Vagina (tissue), 2 donors: Measurements from ENCODE around the gene SERPINA5. TPM values are rescaled to one million over a fixed set of nuclear protein-coding genes. Genes with fewer than 3 reads are reported as not detected.

ENCODE experiments used
- DNase-seq, 2 donors: peaks; one replicate each; pipeline ENCODE4 v3.0.0-alpha.2; 2017; ENCODE audit errors: extremely low spot score in 2 of 2
- H3K27ac ChIP-seq: fragments of 200-600 bp; sonication (generic); one replicate; pipeline ENCODE4 v1.5.1; 2019
- H3K27me3 ChIP-seq: fragments of 200-600 bp; sonication (generic); one replicate; pipeline ENCODE4 v1.5.1; 2019
- H3K36me3 ChIP-seq, 2 donors: fragments of 200-600 bp; sonication (generic); one replicate each; pipeline ENCODE4 v1.5.1; 2017 to 2019
- H3K4me1 ChIP-seq: fragments of 200-600 bp; sonication (generic); one replicate; pipeline ENCODE4 v1.5.1; 2019
- H3K4me3 ChIP-seq, 2 donors: fragments of 200-600 bp; sonication (generic); 1 replicate in 1 of 2; 2 replicates in 1 of 2; pipeline ENCODE4 v1.5.1; 2016 to 2019
- H3K9me3 ChIP-seq: fragments of 200-600 bp; sonication (generic); one replicate; pipeline ENCODE4 v1.5.1; 2019
- POLR2A ChIP-seq, 2 donors: fragments of 450-650 bp; IDR thresholded peaks; one replicate each; pipeline ENCODE4 v1.6.1; 2017; ENCODE audit warnings: antibody characterized with exemption in 2 of 2, mild to moderate bottlenecking in 2 of 2, moderate library complexity in 2 of 2
- POLR2AphosphoS5 ChIP-seq, 2 donors: sonication (generic); formaldehyde crosslinking; IDR thresholded peaks; one replicate each; pipeline ENCODE4 v1.9.0; 2017; ENCODE audit warnings: antibody characterized with exemption in 2 of 2, mild to moderate bottlenecking in 2 of 2, low read depth in 1 of 2; ENCODE audit not compliant: insufficient read depth in 1 of 2
- intact Hi-C: fragments of 100-400 bp; cut with DNase I; formaldehyde crosslinking; loops from one replicate; pipeline ENCODE4 v1.15.1; 2023
- total RNA-seq: library from RNA; depleted of rRNA; stranded (reverse); fragments of >200 nt; gene quantifications from one replicate; pipeline ENCODE4 v1.2.3, GENCODE V29; 2016
- TF ChIP-seq, protein P1 (sequence below), 3 experiments: fragments of 450-650 bp in 2 of 3; fragments of 200-600 bp in 1 of 3; sonication (generic) in 1 of 3; IDR thresholded peaks; one replicate each; pipeline ENCODE4 v1.5.1; 2017 to 2019; ENCODE audit warnings: antibody characterized with exemption in 3 of 3, mild to moderate bottlenecking in 2 of 3, moderate library complexity in 2 of 3

The SERPINA5 gene
- total RNA-seq, 1 donor from 2014 or later, result 3.7 TPM

GRCh38 chr14:94538070-94538740, 43.0 kb upstream of the SERPINA5 start:
- H3K27ac ChIP-seq, result no peak overlapping the region
- peak; percentile 67 to 88 for DNase-seq
- H3K4me1 ChIP-seq, result peaks cover 14% of the 10 kb centered on the region
- no peaks in the 10 kb centered on the region for H3K27me3 ChIP-seq
- H3K4me3 ChIP-seq, result no peak overlapping the region
- TF ChIP-seq POLR2A (IDR thresholded peaks at IDR 0.05), result no peak
- no peak for TF ChIP-seq POLR2AphosphoS5 (IDR thresholded peaks at IDR 0.05; ENCODE audit: insufficient read depth in 1 of 2, low read depth in 1 of 2)
- TF ChIP-seq, protein P1, sequence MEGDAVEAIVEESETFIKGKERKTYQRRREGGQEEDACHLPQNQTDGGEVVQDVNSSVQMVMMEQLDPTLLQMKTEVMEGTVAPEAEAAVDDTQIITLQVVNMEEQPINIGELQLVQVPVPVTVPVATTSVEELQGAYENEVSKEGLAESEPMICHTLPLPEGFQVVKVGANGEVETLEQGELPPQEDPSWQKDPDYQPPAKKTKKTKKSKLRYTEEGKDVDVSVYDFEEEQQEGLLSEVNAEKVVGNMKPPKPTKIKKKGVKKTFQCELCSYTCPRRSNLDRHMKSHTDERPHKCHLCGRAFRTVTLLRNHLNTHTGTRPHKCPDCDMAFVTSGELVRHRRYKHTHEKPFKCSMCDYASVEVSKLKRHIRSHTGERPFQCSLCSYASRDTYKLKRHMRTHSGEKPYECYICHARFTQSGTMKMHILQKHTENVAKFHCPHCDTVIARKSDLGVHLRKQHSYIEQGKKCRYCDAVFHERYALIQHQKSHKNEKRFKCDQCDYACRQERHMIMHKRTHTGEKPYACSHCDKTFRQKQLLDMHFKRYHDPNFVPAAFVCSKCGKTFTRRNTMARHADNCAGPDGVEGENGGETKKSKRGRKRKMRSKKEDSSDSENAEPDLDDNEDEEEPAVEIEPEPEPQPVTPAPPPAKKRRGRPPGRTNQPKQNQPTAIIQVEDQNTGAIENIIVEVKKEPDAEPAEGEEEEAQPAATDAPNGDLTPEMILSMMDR (IDR thresholded peaks at IDR 0.05), result no peak
- intact Hi-C loops, result no loop called here
- no peaks in the 10 kb centered on the region for H3K36me3 ChIP-seq
- no peaks in the 10 kb centered on the region for H3K9me3 ChIP-seq

DNA sequence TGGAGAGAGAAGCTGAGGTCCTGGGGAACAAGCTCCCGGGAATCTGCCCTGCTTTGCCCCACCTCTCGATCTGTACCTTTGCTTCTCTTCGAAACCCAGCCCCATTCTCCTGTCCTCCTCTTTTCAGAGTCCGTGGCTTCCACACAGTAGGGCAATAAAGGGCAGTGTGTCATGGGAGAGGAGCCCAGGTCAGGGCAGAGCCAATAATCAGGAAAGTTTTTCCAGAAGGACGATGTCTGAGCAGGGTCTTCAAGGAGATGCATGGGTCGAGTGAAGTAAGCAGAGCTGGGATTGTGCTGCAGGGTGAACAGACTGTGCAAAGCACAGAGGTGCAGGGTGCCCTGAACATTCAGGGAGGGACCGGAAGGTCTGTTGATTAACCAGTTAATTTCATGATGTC, 42.0 kb upstream of the SERPINA5 start:
- peak in 1 of 2 donors; percentile 82 for DNase-seq
- intact Hi-C loops, result no loop called here
- TF ChIP-seq POLR2A (IDR thresholded peaks at IDR 0.05), result no peak
- TF ChIP-seq, protein P1 (IDR thresholded peaks at IDR 0.05), result no peak
- no peak for TF ChIP-seq POLR2AphosphoS5 (IDR thresholded peaks at IDR 0.05; ENCODE audit: insufficient read depth in 1 of 2, low read depth in 1 of 2)
- Histone ChIP-seq H3K27ac (no peak overlapping the region), H3K4me3 (no peak overlapping the region), H3K36me3 (no peaks in the 10 kb centered on the region), H3K27me3 (no peaks in the 10 kb centered on the region), H3K4me1 (peaks cover 14% of the 10 kb centered on the region), H3K9me3 (no peaks in the 10 kb centered on the region)

GRCh38 chr14:94540031-94540794, 41.0 kb upstream of the SERPINA5 start:
- Histone ChIP-seq H3K27me3 (no peaks in the 10 kb centered on the region), H3K27ac (no peak overlapping the region), H3K4me1 (peaks cover 14% of the 10 kb centered on the region), H3K36me3 (no peaks in the 10 kb centered on the region), H3K9me3 (no peaks in the 10 kb centered on the region), H3K4me3 (no peak overlapping the region)
- TF ChIP-seq POLR2AphosphoS5 (IDR thresholded peaks at IDR 0.05; ENCODE audit: insufficient read depth in 1 of 2, low read depth in 1 of 2) (no peak), POLR2A (IDR thresholded peaks at IDR 0.05) (no peak)
- TF ChIP-seq, protein P1 (IDR thresholded peaks at IDR 0.05), result no peak
- intact Hi-C loops, result no loop called here
- DNase-seq, result peak; percentile 28 to 80

GRCh38 chr14:94541234-94541975, 39.8 kb upstream of the SERPINA5 start:
- intact Hi-C loops, result no loop called here
- no peak for TF ChIP-seq POLR2AphosphoS5 (IDR thresholded peaks at IDR 0.05; ENCODE audit: insufficient read depth in 1 of 2, low read depth in 1 of 2)
- no peak for TF ChIP-seq POLR2A (IDR thresholded peaks at IDR 0.05)
- TF ChIP-seq, protein P1 (IDR thresholded peaks at IDR 0.05), result no peak
- peak; percentile 69 to 72 for DNase-seq
- Histone ChIP-seq H3K4me3 (no peak overlapping the region), H3K27ac (no peak overlapping the region), H3K9me3 (no peaks in the 10 kb centered on the region), H3K4me1 (peaks cover 14% of the 10 kb centered on the region), H3K36me3 (no peaks in the 10 kb centered on the region), H3K27me3 (no peaks in the 10 kb centered on the region)
